Activated CD4-positive, alpha-beta T cell treated with anti-CD3 and anti-CD28 coated beads for 4 hours (primary cell): ENCODE measurements around the gene GGA2.
"Not testable (repeated sequence)": the region's sequence is repeated elsewhere in the genome, so short reads cannot be mapped to it uniquely, and the experiment has no call there.

ENCODE experiments used
- DNase-seq, 2 donors: peaks; one replicate each; pipeline ENCODE4 v3.0.0-alpha.2; 2020

GGA2 gene

GRCh38 chr16:23510164-23510914, at the start of gene GGA2:
Gene GGA2, minus strand, starts transcription at chr16:23510494. Its CDS starts 83 bp downstream, at chr16:23510411.
- DNase-seq = peak; percentile 74 to 75

DNA sequence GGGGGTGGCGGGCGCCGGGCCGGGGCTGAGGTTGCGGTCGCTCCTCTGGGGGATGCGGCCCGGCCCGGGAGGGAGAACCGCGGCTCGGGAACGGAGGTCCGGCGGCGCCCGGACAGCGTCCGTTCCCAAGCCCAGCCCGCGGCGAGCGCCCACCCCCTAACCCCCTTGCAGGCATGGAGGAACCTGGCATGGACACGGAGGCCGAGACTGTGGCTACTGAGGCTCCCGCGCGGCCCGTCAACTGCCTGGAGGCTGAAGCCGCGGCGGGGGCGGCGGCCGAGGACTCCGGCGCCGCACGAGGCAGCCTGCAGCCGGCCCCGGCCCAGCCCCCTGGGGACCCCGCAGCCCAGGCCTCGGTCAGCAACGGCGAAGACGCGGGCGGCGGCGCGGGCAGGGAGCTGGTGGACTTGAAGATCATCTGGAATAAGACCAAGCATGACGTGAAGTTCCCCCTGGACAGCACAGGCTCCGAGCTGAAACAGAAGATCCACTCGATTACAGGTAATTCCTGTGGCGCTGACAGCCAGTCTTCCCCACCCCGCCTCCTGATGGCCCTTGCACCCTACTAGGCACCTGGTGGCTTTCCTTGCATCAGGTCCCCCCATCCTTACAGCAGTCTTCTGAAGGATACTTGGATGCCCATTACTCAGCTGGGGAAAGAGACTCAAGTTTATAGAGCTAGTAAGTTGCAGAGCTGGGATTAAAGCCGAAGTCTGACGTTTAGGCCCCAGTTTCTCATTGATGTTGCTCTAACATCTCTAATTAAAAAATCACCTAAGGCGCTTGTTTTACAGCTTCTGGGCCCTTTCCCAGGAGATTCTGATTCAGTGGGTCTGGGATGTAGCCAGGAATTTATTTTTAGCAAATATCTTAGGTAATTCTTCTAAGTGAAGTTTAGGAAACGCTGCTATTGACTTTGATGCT, 47.7 kb upstream of the GGA2 start:
- DNase-seq = peak in 1 of 2 donors; percentile 5

DNA sequence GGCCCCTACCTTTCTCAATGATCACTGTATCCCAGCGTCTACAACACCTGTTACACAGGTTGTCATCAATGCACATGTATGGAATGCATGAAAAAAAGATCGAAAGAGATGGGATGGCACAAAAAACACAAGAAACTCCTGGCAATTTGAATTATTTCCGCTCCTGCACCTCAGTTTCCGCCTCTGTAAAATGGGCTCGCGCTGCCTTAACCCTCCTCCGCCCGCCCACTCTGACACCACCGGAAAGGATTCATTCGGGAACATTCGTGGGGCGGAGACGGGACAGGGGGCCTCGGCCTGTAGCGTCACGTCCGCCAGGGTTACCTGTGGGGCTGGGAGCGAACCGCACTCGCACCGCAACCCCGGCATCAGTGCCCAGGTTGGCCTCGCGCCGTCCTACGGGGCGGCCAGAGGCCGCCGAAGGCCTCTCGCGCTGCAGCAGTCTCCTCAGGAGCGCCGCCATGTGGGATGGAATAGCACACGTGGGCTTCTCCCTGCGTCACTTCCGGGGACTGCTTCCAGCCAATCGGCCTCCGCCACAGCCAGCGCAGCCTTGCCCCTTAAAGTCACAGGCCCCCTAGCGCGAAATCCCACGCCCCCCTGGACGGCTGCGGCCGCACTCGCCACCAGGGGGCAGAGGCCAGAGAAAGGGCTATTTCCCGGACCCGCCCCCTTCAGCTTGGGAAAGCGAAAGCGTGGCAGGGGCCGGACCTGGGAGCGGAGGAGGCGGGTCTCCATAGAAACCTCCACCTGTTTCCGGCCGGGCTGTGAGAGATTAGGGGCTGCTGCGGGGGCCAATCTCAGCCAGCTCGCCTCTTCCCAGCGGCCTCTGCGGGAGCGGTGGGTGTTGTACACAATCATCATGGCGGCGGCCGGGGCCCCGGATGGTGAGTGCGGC, 46.8 kb upstream of the GGA2 start, which contains the start of the genes EARS2 and UBFD1:
Gene EARS2, minus strand, starts transcription at position 470 of the 898 bp plus-strand sequence. Its CDS starts 7 bp downstream, at position 463.
Gene UBFD1, plus strand, starts transcription at position 847 of the 898 bp plus-strand sequence. Its CDS starts 16 bp downstream, at position 863.
- peak; percentile 95 to 96 for DNase-seq

- DNase-seq = no peak
Observed at GRCh38 chr16:23554536-23554935, 44.2 kb upstream of the GGA2 start.

DNA sequence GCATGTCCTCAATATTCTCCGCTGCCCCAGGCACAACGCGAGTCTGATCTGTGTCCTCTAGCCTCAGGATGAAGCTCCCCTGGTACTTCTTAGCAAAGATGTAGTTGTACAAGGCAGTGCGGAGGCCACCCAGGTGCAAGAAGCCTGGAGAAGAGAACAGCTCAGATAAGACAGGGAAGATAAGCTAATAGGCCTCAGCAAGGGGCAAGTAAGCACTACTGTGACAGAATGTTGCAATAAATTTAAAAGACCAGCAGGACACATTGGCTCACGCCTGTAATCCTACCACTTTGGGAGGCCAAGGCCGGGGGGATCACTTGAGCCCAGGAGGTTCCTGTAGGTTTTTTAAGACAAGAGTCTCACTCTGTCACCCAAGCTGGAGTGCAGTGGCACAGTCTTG, 41.9 kb upstream of the GGA2 start:
- DNase-seq = no peak

DNA sequence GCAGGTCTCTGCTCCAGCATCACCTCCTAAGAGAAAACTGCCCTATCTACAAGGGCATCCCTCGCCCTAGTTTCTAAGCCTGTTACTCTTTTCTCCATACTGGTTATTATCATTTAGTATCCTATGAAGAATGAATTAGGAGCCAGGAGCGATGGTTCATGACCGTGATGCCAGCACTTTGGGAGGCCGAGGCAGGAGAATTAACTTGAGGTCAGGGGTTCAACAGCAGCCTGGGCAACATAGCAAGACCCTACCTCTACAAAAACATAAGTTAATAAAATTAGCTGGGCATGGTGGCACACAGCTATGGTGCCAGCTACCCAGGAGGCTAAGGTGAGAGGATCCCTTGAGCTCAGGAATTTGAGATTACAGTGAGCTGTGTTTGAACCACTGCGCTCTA, 39.6 kb upstream of the GGA2 start:
- DNase-seq = no peak

DNA sequence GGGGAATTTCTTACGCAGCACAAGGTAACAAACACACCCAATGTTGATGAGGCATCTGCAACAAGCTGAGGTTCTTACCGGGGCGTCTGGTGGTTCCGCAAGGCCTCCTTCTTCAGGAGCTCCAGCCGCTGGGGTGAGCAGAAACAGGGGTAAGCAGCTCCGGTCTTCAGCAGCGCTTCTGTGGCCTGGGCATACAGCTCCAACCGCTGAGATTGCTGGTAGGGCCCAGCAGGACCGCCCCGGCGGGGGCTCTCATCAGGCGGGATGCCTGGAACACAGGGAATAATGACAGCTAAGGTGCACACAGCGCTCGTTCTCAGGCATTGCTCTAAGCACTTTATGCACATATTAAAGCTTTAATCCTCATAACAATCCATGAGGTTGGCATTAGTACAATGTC, 34.1 kb upstream of the GGA2 start:
- DNase-seq = no peak

DNA sequence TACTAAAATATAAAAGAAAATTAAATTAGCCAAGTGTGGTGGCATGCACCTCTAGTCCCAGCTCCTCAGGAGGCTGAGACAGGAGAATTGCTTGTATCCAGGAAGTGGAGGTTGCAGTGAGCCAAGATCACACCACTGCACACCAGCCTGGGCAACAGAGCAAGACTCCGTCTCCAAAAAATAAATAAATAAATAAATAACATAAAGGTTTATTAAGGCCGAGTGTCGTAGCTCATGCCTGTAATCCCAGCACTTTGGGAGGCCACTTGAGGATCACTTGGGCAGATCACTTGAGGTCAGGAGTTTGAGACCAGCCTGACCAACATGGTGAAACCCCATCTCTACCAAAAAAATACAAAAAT, 30.5 kb upstream of the GGA2 start:
- DNase-seq = not testable (repeated sequence)

DNA sequence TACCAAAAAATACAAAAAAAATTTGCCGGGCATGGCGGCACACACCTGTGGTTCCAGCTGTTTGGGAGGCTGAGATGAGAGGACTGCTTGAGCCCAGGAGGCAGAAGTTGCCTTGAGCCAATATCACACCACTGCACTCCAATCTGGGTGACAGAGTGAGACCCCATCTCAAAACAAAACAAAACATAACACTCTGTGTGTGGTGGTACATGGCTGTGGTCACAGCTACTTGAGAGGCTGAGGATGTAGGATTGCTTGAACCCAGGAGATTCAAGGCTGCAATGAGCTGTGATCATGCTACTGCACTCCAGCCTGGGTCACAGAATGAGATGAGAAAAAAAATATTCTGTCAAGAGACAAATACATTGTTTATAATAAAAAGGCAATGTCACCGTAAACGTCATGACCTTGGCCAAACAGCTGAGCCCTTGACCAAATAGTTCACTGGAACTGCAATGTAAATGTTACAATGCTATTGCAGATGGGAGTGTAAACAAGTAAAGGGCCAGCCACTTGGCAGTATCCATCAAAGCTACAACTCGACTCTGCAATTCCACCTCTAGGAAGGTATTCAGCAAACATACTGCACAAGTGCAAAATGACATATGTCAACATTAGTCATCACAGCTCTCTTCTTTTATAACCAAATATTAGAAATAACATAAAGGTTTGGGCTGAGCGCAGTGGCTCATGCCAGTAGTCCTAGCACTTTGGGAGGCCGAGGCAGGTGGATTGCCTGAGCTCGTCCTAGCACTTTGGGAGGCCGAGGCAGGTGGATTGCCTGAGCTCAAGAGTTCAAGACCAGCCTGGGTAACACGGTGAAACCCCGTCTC, 29.9 kb upstream of the GGA2 start:
- DNase-seq = no peak

DNA sequence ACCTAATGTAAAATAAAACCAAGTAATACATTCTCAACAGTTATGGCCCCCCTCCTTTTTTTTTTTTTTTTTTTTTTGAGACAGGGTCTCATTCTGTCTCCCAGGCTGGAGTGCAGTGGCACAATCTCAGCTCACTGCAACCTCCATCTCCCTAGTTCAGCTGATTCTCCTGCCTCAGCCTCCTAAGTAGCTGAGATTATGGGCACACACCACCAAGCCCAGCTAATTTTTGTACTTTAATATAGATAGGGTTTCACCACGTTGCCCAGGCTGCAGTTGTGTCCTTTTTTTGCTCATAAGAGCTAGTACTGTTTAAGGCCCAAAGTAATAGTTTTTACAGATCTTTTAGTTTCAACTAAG, 28.6 kb upstream of the GGA2 start:
- no peak for DNase-seq

GRCh38 chr16:23537390-23537789, 27.1 kb upstream of the GGA2 start:
- DNase-seq = no peak

DNA sequence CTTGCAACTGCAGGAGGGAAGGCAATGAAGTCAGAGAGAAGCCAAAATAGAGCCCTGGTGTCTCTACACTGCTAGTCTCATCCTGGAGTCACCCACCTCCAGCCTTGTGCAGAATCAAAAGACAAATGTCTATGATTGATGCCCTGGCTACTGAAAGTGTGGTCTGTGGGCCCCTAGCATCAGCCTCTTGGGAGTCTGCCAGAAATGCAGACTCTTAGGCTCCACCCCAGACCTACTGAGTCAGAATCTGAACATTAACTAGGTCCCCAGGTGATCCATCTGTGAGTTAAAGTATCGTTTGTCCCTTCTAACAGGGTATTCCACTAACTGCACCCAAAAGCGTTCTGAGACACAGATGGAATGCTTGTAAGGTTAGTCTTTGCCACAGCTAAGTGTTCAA, 25.6 kb upstream of the GGA2 start:
- no peak for DNase-seq

GRCh38 chr16:23534868-23535860, 24.9 kb upstream of the GGA2 start:
- no peak for DNase-seq

GRCh38 chr16:23532448-23532847, 22.2 kb upstream of the GGA2 start:
- DNase-seq = no peak

DNA sequence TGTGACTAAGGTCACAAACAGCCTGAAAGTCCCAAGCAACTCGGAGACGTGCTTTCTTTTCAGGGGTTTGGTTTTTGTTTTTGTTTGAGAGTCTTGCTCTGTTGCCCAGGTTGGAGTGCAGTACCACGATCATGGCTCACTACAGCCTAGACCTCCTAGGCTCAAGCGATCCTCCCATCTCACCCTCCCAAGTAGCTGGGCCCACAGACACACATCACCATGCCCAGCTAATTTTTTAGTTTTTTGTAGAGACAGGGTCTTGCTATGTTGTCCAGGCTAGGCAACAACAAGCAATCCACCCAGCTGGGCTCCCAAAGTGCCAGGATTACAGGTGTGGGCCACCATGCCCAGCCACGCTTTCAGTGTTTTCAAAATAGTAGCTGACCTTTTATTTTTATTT, 19.8 kb upstream of the GGA2 start:
- DNase-seq = no peak

DNA sequence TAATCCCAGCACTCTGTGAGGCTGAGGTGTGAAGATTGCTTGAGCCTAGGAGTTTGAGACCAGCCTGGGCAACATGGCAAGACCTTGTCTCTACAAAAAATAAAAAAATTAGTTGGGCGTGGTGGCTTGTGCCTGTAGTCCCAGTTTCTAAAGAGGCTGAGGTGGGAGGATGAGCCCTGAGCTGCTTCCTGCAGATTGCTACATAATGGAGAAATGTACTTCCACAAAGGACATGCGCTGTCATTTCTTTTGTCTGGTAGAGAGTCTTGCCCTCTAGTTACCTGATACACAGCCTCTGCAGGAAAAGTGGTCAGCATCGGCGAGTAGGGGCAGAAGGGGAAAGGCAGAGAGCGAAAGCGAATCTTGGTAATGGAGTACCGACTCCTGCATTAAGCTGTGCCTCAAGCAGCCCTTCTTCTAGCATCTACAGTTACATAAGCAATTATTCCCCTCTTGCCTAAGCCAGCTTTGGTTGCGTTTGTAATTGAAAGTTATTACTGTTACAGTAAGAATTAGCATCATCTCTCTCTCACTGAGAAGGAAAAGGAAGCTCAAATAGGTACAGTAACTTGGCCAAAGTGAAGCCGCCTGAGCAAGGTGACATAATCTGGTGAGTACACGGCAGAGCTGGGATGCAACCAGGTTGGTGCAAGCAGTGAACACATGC, 18.5 kb upstream of the GGA2 start:
- no peak for DNase-seq

GRCh38 chr16:23527961-23528643, 17.8 kb upstream of the GGA2 start:
- DNase-seq = no peak

DNA sequence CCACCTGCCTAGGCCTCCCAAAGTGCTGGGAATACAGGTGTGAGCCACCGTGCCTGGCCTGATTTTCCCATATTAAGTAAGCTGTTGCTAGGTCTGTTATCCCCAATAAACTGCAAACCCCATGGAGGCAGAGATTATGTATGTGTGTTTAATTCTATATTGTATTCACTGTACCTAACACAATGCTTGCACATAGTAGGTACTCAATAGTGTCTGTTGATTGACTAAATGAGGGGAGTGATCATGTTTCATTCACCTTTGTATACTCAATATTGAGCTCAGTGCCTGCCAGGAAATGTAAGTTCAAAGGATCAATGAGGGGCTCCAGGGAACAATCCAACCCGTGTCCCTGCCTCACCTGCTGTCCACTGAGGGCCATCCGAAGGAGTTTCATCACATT, 14.6 kb upstream of the GGA2 start:
- no peak for DNase-seq

GRCh38 chr16:23523876-23524385, 13.6 kb upstream of the GGA2 start:
- DNase-seq = no peak
